Thoracic aorta (tissue), 2 donors: Measurements from ENCODE around the gene DNAH1. TPM values are rescaled to one million over a fixed set of nuclear protein-coding genes. Genes with fewer than 3 reads are reported as not detected.

Source experiments
- ATAC-seq: fragments of 150-250 bp; one replicate; pipeline ENCODE4 v1.8.0; 2017; ENCODE audit warnings: low read depth; ENCODE audit not compliant: insufficient number of reproducible peaks, low FRiP score
- DNase-seq: peaks from one replicate; pipeline ENCODE4 v3.0.0-alpha.2; 2020; ENCODE audit warnings: low spot score
- H3K27ac ChIP-seq, 2 donors: fragments of 200-600 bp; sonication (generic); 1 replicate in 1 of 2; 2 replicates in 1 of 2; pipeline ENCODE4 v1.5.1; 2016; ENCODE audit warnings: mild to moderate bottlenecking in 2 of 2, moderate library complexity in 2 of 2
- H3K27me3 ChIP-seq: fragments of 200-600 bp; sonication (generic); replicated peaks from 2 replicates; pipeline ENCODE4 v1.6.0; 2016; ENCODE audit warnings: mild to moderate bottlenecking; ENCODE audit not compliant: insufficient read depth
- H3K36me3 ChIP-seq: fragments of 200-600 bp; sonication (generic); one replicate; pipeline ENCODE4 v1.5.1; 2016
- H3K4me1 ChIP-seq, 2 donors: fragments of 200-600 bp; sonication (generic); 1 replicate in 1 of 2; 2 replicates in 1 of 2; pipeline versions ENCODE4 v1.5.1 to v1.6.0; 2016; ENCODE audit warnings: low read depth in 2 of 2, mild to moderate bottlenecking in 1 of 2; ENCODE audit not compliant: control insufficient read depth in 1 of 2
- H3K4me3 ChIP-seq: fragments of 200-600 bp; sonication (generic); 2 replicates; pipeline ENCODE4 v1.5.1; 2016; ENCODE audit warnings: mild to moderate bottlenecking
- H3K9me3 ChIP-seq: fragments of 200-600 bp; sonication (generic); 2 replicates; pipeline ENCODE4 v1.5.1; 2016
- CTCF ChIP-seq: fragments of 200-600 bp; sonication (generic); IDR thresholded peaks from one replicate; pipeline ENCODE4 v1.5.1; 2019; ENCODE audit warnings: antibody characterized with exemption
- total RNA-seq, 2 donors: library from RNA; depleted of rRNA; stranded (reverse); fragments of >200 nt; gene quantifications; one replicate each; pipeline versions ENCODE4 v1.1.0 to v1.2.3, GENCODE V29; 2016

DNAH1 gene
- total RNA-seq, 2 donors from 2014 or later = 14.6 to 21.0 TPM

- TF ChIP-seq CTCF = no peak
- peaks cover 0 to 7% of the 10 kb centered on the region in 2 donors for H3K4me1 ChIP-seq
- H3K27ac ChIP-seq = no peak overlapping the region
- ATAC-seq = no peak
- no peaks in the 10 kb centered on the region for H3K9me3 ChIP-seq
- no peaks in the 10 kb centered on the region for H3K27me3 ChIP-seq
- no peaks in the 10 kb centered on the region for H3K36me3 ChIP-seq
- H3K4me3 ChIP-seq = no peak overlapping the region
- DNase-seq = no peak
Observed at GRCh38 chr3:52299879-52300611, 16.1 kb upstream of the DNAH1 start.

- no peak overlapping the region for H3K27ac ChIP-seq
- ATAC-seq (no peak), DNase-seq (no peak)
- H3K36me3 ChIP-seq = no peaks in the 10 kb centered on the region
- no peak for TF ChIP-seq CTCF
- H3K4me3 ChIP-seq = no peak overlapping the region
- peaks cover 0 to 7% of the 10 kb centered on the region in 2 donors for H3K4me1 ChIP-seq
- no peaks in the 10 kb centered on the region for H3K27me3 ChIP-seq
- H3K9me3 ChIP-seq = no peaks in the 10 kb centered on the region
Observed at GRCh38 chr3:52302426-52303145, 13.5 kb upstream of the DNAH1 start.

GRCh38 chr3:52303811-52304210 lies 12.3 kb upstream of the DNAH1 start:
- peaks cover 0 to 7% of the 10 kb centered on the region in 2 donors for H3K4me1 ChIP-seq
- ATAC-seq (no peak), DNase-seq (no peak)
- H3K9me3 ChIP-seq = no peaks in the 10 kb centered on the region
- no peak overlapping the region for H3K27ac ChIP-seq
- no peak overlapping the region for H3K4me3 ChIP-seq
- no peaks in the 10 kb centered on the region for H3K27me3 ChIP-seq
- H3K36me3 ChIP-seq = no peaks in the 10 kb centered on the region
- no peak for TF ChIP-seq CTCF

- DNase-seq = no peak
- Histone ChIP-seq H3K4me1 (no peaks in the 10 kb centered on the region), H3K27ac (no peak overlapping the region), H3K9me3 (no peaks in the 10 kb centered on the region), H3K4me3 (no peak overlapping the region), H3K27me3 (no peaks in the 10 kb centered on the region), H3K36me3 (no peaks in the 10 kb centered on the region)
- ATAC-seq = no peak
- no peak for TF ChIP-seq CTCF
Observed at GRCh38 chr3:52305926-52306325, 10.2 kb upstream of the DNAH1 start.

GRCh38 chr3:52306978-52307377 lies 9.1 kb upstream of the DNAH1 start:
- H3K9me3 ChIP-seq = no peaks in the 10 kb centered on the region
- H3K36me3 ChIP-seq = no peaks in the 10 kb centered on the region
- TF ChIP-seq CTCF = no peak
- no peak overlapping the region for H3K27ac ChIP-seq
- ATAC-seq (no peak), DNase-seq (no peak)
- no peaks in the 10 kb centered on the region for H3K27me3 ChIP-seq
- H3K4me3 ChIP-seq = no peak overlapping the region
- no peaks in the 10 kb centered on the region for H3K4me1 ChIP-seq
